ENCODE data around the gene HNF1B. TPM values are rescaled to one million over a fixed set of nuclear protein-coding genes. Genes with fewer than 3 reads are reported as not detected.

The HNF1B gene
- total RNA-seq, 1 experiment from 2014 or later, result 2.0 TPM

- H3K9ac ChIP-seq (ENCODE audit: low read length), result no peak overlapping the region
- H3K9me3 ChIP-seq (ENCODE audit: low read length), result no peaks in the 10 kb centered on the region
- no peak overlapping the region for H2AFZ ChIP-seq (ENCODE audit: low read length)
- H3K4me1 ChIP-seq (ENCODE audit: insufficient read depth, low read length), result 0 out of 2 replicates have a peak, but pooled peaks cover 5% of the 10 kb centered on the region
- H4K20me1 ChIP-seq (ENCODE audit: low read length), result peaks cover 12% of the 10 kb centered on the region; the same call in 1 of the 2 replicates
- H3K4me2 ChIP-seq (ENCODE audit: low read length), result no peak overlapping the region
- ATAC-seq (no peak), DNase-seq (no peak)
- TF ChIP-seq EZH2phosphoT487 (IDR thresholded peaks at IDR 0.05; ENCODE audit: borderline replicate concordance, low read length), result no peak
- TF ChIP-seq EZH2 (IDR thresholded peaks at IDR 0.05; ENCODE audit: low read length, unreplicated experiment), result no peak
- TF ChIP-seq, protein P1, sequence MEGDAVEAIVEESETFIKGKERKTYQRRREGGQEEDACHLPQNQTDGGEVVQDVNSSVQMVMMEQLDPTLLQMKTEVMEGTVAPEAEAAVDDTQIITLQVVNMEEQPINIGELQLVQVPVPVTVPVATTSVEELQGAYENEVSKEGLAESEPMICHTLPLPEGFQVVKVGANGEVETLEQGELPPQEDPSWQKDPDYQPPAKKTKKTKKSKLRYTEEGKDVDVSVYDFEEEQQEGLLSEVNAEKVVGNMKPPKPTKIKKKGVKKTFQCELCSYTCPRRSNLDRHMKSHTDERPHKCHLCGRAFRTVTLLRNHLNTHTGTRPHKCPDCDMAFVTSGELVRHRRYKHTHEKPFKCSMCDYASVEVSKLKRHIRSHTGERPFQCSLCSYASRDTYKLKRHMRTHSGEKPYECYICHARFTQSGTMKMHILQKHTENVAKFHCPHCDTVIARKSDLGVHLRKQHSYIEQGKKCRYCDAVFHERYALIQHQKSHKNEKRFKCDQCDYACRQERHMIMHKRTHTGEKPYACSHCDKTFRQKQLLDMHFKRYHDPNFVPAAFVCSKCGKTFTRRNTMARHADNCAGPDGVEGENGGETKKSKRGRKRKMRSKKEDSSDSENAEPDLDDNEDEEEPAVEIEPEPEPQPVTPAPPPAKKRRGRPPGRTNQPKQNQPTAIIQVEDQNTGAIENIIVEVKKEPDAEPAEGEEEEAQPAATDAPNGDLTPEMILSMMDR (conservative IDR thresholded peaks at IDR 0.05; ENCODE audit: low read depth, low read length), result no peak
- peaks cover 47% of the 10 kb centered on the region for H3K79me2 ChIP-seq (ENCODE audit: low read length)
- peaks cover 6% of the 10 kb centered on the region for H3K36me3 ChIP-seq (ENCODE audit: low read depth, low read length)
- no peaks in the 10 kb centered on the region for H3K9me2 ChIP-seq (replicated peaks; ENCODE audit: low read length)
- H3F3A ChIP-seq (ENCODE audit: low read length, unreplicated experiment), result no peaks in the 10 kb centered on the region
- H3K4me3 ChIP-seq (ENCODE audit: low read length), result no peak overlapping the region
- H3K27ac ChIP-seq (ENCODE audit: low read length), result no peak overlapping the region
- no TSS peak for BruUV-seq (replicated peaks)
- ChIA-PET CTCF (no interaction called here), POLR2A (ENCODE audit: unreplicated experiment) (no interaction called here)
- intact Hi-C loops (cut with micrococcal nuclease), result no loop called here
- no peaks in the 10 kb centered on the region for H3K27me3 ChIP-seq (ENCODE audit: low read length)
Observed at GRCh38 chr17:37637956-37638355, 106.9 kb downstream of the HNF1B start.

Other genes starting within 250 kb of the HNF1B start
- 7.3 and 9.7 TPM in 2 replicates for gene SYNRG, start 135.6 kb downstream of the HNF1B start, total RNA-seq (2014; rRNA removed)
- gene DDX52, start 101.6 kb downstream of the HNF1B start, total RNA-seq (2014; rRNA removed), result 12.5 and 12.9 TPM in 2 replicates
- not detected in 2 replicates for gene TBC1D3K, start 179.4 kb upstream of the HNF1B start, total RNA-seq (2014; rRNA removed)
- 4.8 and 5.4 TPM in 2 replicates for gene TBC1D3L, start 244.0 kb upstream of the HNF1B start, total RNA-seq (2014; rRNA removed)

Data from PC-3 (cell line).